ENCODE results near the gene JMJD8.

JMJD8 gene

DNA sequence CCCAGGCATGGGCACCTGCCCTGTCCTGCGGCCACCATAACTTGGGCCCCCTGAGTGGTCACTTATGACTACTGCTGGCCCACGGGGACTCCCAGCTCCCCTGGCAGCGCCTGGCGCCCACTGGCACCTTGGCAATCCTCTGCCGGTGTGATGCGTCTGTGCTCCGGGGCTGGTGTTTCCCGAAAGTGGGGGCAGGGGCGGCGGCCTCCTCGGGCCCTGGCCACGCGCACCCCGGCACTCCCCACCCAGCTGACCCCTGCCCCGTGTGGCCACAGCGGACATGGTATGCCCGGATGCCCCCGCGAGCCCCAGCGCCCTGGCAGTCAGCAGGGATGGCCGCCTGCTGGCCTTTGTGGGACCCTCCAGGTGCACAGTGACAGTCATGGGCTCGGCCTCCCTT is 26.6 kb downstream of the JMJD8 start:
- TF ChIP-seq, protein P1, sequence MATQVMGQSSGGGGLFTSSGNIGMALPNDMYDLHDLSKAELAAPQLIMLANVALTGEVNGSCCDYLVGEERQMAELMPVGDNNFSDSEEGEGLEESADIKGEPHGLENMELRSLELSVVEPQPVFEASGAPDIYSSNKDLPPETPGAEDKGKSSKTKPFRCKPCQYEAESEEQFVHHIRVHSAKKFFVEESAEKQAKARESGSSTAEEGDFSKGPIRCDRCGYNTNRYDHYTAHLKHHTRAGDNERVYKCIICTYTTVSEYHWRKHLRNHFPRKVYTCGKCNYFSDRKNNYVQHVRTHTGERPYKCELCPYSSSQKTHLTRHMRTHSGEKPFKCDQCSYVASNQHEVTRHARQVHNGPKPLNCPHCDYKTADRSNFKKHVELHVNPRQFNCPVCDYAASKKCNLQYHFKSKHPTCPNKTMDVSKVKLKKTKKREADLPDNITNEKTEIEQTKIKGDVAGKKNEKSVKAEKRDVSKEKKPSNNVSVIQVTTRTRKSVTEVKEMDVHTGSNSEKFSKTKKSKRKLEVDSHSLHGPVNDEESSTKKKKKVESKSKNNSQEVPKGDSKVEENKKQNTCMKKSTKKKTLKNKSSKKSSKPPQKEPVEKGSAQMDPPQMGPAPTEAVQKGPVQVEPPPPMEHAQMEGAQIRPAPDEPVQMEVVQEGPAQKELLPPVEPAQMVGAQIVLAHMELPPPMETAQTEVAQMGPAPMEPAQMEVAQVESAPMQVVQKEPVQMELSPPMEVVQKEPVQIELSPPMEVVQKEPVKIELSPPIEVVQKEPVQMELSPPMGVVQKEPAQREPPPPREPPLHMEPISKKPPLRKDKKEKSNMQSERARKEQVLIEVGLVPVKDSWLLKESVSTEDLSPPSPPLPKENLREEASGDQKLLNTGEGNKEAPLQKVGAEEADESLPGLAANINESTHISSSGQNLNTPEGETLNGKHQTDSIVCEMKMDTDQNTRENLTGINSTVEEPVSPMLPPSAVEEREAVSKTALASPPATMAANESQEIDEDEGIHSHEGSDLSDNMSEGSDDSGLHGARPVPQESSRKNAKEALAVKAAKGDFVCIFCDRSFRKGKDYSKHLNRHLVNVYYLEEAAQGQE (IDR thresholded peaks at IDR 0.05; ENCODE audit: insufficient read depth in 1 of 2, low read depth in 2 of 2, low read length in 2 of 2), result no peak
- TF ChIP-seq SIN3A (IDR thresholded peaks at IDR 0.05; ENCODE audit: borderline replicate concordance, insufficient read depth, low read length), result no peak
- TF ChIP-seq FOXP2 (optimal IDR thresholded peaks at IDR 0.05; ENCODE audit: borderline replicate concordance, extremely low read depth, extremely low read length, insufficient read depth), result no peak
- TF ChIP-seq TAF1 (IDR thresholded peaks at IDR 0.05; ENCODE audit: borderline replicate concordance, insufficient read depth, low read length), result no peak
- TF ChIP-seq POLR2AphosphoS5 (IDR thresholded peaks at IDR 0.05; ENCODE audit: low read depth, low read length), result no peak

DNA sequence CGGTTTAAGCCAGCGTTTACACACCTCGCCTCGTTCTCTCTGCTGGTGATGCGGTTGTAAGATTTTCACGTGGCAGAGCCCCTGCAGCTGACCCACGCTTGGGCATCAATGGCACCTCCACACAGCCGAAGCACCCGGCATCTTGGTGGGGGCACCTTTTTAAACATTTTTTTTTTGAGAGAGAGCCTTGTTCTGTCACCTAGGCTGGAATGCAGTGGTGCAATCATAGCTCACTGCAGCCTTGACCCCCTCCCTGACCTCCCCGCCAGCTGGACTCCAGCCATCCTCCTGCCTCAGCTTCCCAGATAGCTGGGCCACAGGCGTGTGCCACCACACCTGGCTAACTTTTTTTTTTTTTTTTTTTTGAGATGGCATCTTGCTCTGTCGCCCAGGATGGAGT is 30.1 kb downstream of the JMJD8 start:
- TF ChIP-seq FOXP2 (optimal IDR thresholded peaks at IDR 0.05; ENCODE audit: borderline replicate concordance, extremely low read depth, extremely low read length, insufficient read depth) (no peak), TAF1 (IDR thresholded peaks at IDR 0.05; ENCODE audit: borderline replicate concordance, insufficient read depth, low read length) (no peak), SIN3A (IDR thresholded peaks at IDR 0.05; ENCODE audit: borderline replicate concordance, insufficient read depth, low read length) (no peak), POLR2AphosphoS5 (IDR thresholded peaks at IDR 0.05; ENCODE audit: low read depth, low read length) (no peak)
- TF ChIP-seq, protein P1 (IDR thresholded peaks at IDR 0.05; ENCODE audit: insufficient read depth in 1 of 2, low read depth in 2 of 2, low read length in 2 of 2), result no peak

DNA sequence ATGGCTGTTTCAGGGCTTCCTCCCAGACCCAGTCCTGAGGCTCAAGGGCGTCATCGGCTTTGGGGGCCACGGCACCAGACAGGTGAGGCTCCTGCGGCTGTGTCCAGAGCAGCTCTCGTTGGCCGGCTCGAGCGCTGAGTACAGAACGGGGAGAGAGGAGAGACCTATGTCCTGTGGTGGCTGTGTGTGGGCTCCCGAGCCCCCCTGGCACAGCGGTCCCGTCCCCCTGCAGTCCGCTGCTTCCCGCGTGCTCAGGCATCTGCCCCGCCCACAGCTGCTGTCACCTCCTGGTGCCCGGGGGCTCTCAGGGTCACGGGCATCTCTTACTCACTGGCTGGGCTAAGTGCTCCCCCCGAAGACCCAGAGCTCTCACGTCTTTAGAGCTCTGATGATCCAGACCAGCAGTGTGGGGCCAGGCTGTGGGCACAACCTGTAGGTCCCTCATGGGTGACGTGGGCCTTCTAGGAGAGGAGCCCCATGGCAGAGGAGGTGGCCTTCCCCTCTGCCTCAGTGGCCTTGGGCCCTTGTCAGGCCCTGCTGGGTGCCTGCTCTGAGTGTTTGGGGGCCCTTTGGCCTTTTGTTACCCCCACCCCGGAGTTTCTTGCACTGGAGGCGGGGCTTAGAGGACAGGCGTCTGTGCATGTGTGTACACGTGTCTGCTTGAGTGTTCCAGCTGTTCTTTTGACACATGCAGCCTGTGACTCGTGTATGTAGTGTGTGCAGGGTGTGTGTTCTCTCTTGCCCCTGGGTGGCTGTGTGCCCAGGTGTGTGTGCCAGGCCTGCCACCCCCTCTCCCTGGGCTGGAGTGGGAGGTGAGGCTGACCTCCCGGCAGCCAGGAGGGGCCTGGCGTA is 31.5 kb downstream of the JMJD8 start:
- TF ChIP-seq FOXP2 (optimal IDR thresholded peaks at IDR 0.05; ENCODE audit: borderline replicate concordance, extremely low read depth, extremely low read length, insufficient read depth) (no peak), SIN3A (IDR thresholded peaks at IDR 0.05; ENCODE audit: borderline replicate concordance, insufficient read depth, low read length) (no peak), POLR2AphosphoS5 (IDR thresholded peaks at IDR 0.05; ENCODE audit: low read depth, low read length) (no peak), TAF1 (IDR thresholded peaks at IDR 0.05; ENCODE audit: borderline replicate concordance, insufficient read depth, low read length) (no peak)
- TF ChIP-seq, protein P1 (IDR thresholded peaks at IDR 0.05; ENCODE audit: insufficient read depth in 1 of 2, low read depth in 2 of 2, low read length in 2 of 2), result no peak

DNA sequence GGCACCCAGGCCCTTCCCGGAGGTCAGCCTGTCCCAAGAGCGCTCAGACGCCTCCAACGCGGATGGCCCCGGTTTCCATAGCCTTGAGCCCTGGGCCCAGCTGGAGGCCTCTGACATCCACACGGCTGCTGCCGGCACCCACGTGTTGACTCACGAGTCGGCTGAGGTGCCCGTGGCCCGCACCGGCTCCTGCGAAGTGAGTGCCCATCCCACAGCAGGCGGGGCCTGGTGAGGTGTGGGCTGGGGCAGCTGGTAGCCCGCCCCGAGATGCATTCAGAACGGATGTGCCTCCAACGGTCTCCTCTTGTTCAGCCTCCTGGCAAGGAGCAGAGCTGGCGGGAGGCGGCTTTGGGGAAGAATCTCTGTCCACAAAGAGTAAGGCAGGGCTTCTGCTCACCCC is 32.3 kb downstream of the JMJD8 start:
- TF ChIP-seq SIN3A (IDR thresholded peaks at IDR 0.05; ENCODE audit: borderline replicate concordance, insufficient read depth, low read length), result no peak
- TF ChIP-seq TAF1 (IDR thresholded peaks at IDR 0.05; ENCODE audit: borderline replicate concordance, insufficient read depth, low read length), result no peak
- no peak for TF ChIP-seq POLR2AphosphoS5 (IDR thresholded peaks at IDR 0.05; ENCODE audit: low read depth, low read length)
- no peak for TF ChIP-seq FOXP2 (optimal IDR thresholded peaks at IDR 0.05; ENCODE audit: borderline replicate concordance, extremely low read depth, extremely low read length, insufficient read depth)
- TF ChIP-seq, protein P1 (IDR thresholded peaks at IDR 0.05; ENCODE audit: insufficient read depth in 1 of 2, low read depth in 2 of 2, low read length in 2 of 2), result no peak

Measured in PFSK-1 (cell line).